ENCODE results near the gene ARAP2.

DNA sequence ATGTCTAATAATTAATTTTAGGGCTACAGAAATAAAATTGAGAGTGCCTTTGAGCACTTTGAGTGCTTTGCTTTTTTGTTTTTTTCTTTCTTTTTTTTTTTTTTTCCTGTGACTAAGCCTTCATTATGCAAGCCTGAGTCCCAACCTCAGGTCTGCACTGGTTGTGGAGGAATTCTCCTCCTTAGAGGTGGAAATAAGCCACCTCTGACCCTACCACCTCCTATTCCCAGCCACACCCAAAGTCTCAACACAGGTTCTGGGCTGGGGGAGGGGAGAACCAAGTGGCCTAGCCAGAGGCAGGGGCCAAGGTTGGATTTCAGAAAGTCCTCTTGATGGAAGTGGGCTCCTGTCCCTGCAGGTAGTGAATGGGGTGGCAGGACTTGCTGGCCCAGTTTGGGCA is 180.2 kb downstream of the ARAP2 start:
- TF ChIP-seq, protein P1, sequence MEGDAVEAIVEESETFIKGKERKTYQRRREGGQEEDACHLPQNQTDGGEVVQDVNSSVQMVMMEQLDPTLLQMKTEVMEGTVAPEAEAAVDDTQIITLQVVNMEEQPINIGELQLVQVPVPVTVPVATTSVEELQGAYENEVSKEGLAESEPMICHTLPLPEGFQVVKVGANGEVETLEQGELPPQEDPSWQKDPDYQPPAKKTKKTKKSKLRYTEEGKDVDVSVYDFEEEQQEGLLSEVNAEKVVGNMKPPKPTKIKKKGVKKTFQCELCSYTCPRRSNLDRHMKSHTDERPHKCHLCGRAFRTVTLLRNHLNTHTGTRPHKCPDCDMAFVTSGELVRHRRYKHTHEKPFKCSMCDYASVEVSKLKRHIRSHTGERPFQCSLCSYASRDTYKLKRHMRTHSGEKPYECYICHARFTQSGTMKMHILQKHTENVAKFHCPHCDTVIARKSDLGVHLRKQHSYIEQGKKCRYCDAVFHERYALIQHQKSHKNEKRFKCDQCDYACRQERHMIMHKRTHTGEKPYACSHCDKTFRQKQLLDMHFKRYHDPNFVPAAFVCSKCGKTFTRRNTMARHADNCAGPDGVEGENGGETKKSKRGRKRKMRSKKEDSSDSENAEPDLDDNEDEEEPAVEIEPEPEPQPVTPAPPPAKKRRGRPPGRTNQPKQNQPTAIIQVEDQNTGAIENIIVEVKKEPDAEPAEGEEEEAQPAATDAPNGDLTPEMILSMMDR (IDR thresholded peaks at IDR 0.05) = no peak
- no peak for TF ChIP-seq POLR2A (IDR thresholded peaks at IDR 0.05)

All from tibial nerve (tissue), 3 donors.